Measurements from ENCODE around the gene CBARP.

The CBARP gene

GRCh38 chr19:1266129-1266915 is 28.5 kb upstream of the CBARP start:
- TF ChIP-seq CTCF (IDR thresholded peaks at IDR 0.05; ENCODE audit: low read depth, low read length, missing control alignments) = no peak
- peak; percentile 66 for DNase-seq
- in situ Hi-C loops (cut with HindIII; ENCODE audit: low pct_ligation_motif_present, low sequenced_read_pairs) = no loop called here

GRCh38 chr19:1265615-1266128 is 27.9 kb upstream of the CBARP start:
- Histone ChIP-seq H3K27ac (peak overlapping the region; percentile 65), H3K27me3 (replicated peaks) (no peaks in the 10 kb centered on the region), H3K36me3 (replicated peaks) (no peaks in the 10 kb centered on the region), H3K4me3 (ENCODE audit: low read depth, low read length) (peak overlapping the region; percentile 46)
- in situ Hi-C loops (cut with HindIII; ENCODE audit: low pct_ligation_motif_present, low sequenced_read_pairs) = no loop called here
- TF ChIP-seq CTCF (IDR thresholded peaks at IDR 0.05; ENCODE audit: low read depth, low read length, missing control alignments) = no peak
- peak; percentile 67 for DNase-seq

More at GRCh38 chr19:1266129-1266915, 28.5 kb upstream of the CBARP start:
- H3K4me3 ChIP-seq (ENCODE audit: low read depth, low read length) = peak overlapping the region; percentile 46
- H3K27ac ChIP-seq = peak overlapping the region; percentile 65
- H3K36me3 ChIP-seq (replicated peaks) = peaks cover 6% of the 10 kb centered on the region
- H3K27me3 ChIP-seq (replicated peaks) = no peaks in the 10 kb centered on the region

- in situ Hi-C loops (cut with HindIII; ENCODE audit: low pct_ligation_motif_present, low sequenced_read_pairs) = no loop called here
- H3K36me3 ChIP-seq (replicated peaks) = no peaks in the 10 kb centered on the region
- DNase-seq = peak; percentile 78
- peak overlapping the region; percentile 5 for H3K27ac ChIP-seq
- no peaks in the 10 kb centered on the region for H3K27me3 ChIP-seq (replicated peaks)
- no peak for TF ChIP-seq CTCF (IDR thresholded peaks at IDR 0.05; ENCODE audit: low read depth, low read length, missing control alignments)
- H3K4me3 ChIP-seq (ENCODE audit: low read depth, low read length) = no peak overlapping the region
Observed at GRCh38 chr19:1264801-1265614, 27.2 kb upstream of the CBARP start.

GRCh38 chr19:1263188-1263587 is 25.4 kb upstream of the CBARP start:
- H3K27ac ChIP-seq = no peak overlapping the region
- TF ChIP-seq CTCF (IDR thresholded peaks at IDR 0.05; ENCODE audit: low read depth, low read length, missing control alignments) = no peak
- no peak for DNase-seq
- no peak overlapping the region for H3K4me3 ChIP-seq (ENCODE audit: low read depth, low read length)
- peaks cover 2% of the 10 kb centered on the region for H3K36me3 ChIP-seq (replicated peaks)
- in situ Hi-C loops (cut with HindIII; ENCODE audit: low pct_ligation_motif_present, low sequenced_read_pairs) = no loop called here
- H3K27me3 ChIP-seq (replicated peaks) = no peaks in the 10 kb centered on the region

- no peak for DNase-seq
- no peaks in the 10 kb centered on the region for H3K27me3 ChIP-seq (replicated peaks)
- in situ Hi-C loops (cut with HindIII; ENCODE audit: low pct_ligation_motif_present, low sequenced_read_pairs) = no loop called here
- no peak overlapping the region for H3K27ac ChIP-seq
- TF ChIP-seq CTCF (IDR thresholded peaks at IDR 0.05; ENCODE audit: low read depth, low read length, missing control alignments) = no peak
- H3K36me3 ChIP-seq (replicated peaks) = peaks cover 7% of the 10 kb centered on the region
- H3K4me3 ChIP-seq (ENCODE audit: low read depth, low read length) = peak overlapping the region; percentile 9
Observed at GRCh38 chr19:1262623-1263123, 24.9 kb upstream of the CBARP start.
